GM19239 (cell line): ENCODE measurements around the gene TOR2A.
"Not testable (repeated sequence)": the region's sequence is repeated elsewhere in the genome, so short reads cannot be mapped to it uniquely, and the experiment has no call there.

Experiments used
- DNase-seq: peaks from one replicate; pipeline ENCODE4 v3.0.0; 2011; ENCODE audit warnings: low spot score; ENCODE audit not compliant: insufficient read length
- FAIRE-seq: peaks from 2 replicates; lab custom pipeline; 2011; peaks lifted over from hg19 to GRCh38; lab: Jason Lieb, UNC

Gene TOR2A

DNA sequence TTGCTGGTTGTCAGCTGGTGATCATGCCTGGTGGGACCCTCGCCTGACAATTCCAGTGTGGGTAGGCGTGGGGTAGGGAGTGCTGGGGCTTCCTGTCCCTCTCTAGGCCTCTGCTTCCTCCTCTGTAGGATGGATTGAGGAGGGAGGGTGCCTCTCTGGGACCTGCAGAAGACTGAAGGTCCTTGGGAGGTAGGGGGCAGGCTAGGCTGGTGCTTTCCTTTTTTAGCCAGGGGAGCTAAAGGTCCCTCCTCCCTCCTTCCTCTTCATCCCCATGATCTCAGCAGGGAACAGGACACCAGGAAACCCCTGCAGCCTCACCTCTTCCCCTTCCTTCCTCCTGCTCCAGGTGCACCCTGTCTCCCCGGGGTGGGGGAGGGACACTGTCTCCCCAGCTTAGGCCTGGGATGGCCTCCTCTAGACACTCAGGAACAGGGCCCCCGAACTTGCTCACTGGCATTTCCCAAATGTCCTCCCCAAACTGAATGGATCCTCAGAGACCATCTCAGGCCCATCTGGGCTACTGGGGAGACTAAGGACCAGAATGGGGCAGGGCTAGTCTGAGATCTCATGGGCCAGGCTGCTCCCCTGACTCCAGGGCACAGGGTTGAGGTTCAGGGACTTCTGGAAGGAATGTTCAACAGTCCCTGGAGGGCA, 35.0 kb upstream of the TOR2A start:
- DNase-seq (no peak), FAIRE-seq (no peak)

DNA sequence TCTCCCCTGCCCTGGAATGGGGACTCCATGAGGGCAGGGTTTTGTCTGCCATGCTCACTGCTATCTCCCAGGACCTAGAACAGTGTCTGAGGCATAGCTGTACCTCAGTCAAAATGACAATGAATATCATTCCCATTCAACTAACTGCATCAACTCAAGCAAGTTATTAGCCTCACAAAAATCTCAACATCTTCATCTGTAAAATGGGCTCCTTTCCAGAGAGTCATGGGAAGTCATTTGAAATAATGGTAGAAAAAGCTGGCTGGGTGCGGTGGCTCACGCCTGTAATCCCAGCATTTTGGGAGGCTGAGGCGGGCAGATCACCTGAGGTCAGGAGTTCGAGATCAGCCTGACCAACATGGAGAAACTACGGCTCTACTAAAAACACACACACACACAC, 34.0 kb upstream of the TOR2A start:
- DNase-seq: no peak
- no peak for FAIRE-seq

DNA sequence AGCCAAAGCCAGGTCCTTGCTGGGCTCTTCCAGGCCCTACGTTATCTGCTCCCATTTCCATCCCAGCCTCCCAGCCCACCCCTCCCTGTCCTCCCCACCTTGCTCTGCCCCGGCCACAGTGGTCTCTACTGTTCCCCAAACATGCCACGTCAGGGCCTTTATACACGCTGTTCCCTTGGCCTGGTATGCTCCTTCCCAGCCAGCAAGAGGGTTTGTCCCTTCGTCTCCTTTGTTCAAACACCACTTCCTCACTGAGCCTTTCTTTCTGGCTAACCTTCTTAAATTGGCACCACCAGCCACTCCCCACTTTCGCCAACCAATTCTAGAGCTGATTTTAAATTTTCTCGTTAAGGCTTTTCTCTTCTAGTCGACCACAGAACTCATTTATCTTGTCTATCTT, 33.6 kb upstream of the TOR2A start:
- DNase-seq: no peak
- FAIRE-seq: no peak

DNA sequence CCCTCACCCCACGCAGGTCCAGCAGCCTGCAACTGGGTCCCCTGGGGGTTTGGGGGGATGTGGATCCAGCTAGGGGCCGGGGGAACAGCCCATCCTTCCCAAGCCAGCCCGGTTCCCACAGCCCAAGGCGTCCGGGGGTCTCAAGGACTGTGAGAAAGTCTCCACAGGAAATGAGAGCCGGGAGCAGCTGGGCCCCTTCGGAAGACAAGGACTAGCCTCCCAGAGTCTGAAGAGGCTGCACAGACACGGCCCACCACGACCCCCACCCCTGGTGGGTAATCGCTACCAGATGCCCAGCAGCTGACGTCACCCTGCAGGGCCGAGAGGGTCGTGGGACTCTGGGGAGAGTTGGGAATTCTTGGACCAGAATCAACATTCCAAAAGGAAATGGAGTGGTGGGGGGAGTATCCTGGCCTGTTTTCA, 32.8 kb upstream of the TOR2A start:
- no peak for FAIRE-seq
- DNase-seq: no peak

DNA sequence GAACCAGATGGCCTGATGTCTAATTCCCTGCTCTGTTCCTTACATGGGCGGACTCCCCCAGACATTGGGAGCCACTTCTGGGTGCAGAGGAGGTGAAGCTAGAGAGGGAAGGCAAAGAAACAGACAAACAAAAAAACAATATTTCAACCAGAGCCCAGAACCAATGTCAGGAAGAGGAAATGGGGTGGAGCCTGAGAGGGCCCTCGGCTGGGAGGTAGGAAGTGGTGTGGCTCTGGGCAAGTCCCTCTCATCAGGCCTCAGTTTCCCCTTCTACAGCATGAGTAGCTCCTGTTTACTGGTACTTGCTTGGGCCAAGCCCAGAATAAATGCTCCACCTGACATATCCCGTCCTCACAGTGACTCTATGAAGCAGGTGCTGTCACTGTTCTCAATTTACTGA, 32.3 kb upstream of the TOR2A start:
- DNase-seq: no peak
- no peak for FAIRE-seq

DNA sequence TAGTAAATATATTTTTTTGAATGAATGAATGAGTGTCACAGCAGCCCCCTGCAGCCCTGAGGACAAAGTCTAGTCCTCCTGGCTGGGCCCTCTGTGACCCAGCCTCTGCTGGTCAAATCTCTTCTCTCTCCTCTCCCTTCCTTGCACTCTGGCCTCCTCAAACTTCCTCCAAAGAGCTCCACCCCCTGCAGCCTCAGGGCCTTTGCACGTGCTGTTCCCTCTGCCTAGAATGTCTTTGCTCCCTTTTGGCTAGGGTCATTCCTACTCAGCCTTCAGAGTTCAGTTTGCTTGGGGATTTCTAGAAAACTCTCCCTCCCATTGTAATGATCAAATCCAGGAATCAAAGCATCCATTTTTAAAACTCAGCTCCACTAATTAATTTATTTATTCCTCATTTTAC, 30.3 kb upstream of the TOR2A start:
- FAIRE-seq (no peak), DNase-seq (no peak)

DNA sequence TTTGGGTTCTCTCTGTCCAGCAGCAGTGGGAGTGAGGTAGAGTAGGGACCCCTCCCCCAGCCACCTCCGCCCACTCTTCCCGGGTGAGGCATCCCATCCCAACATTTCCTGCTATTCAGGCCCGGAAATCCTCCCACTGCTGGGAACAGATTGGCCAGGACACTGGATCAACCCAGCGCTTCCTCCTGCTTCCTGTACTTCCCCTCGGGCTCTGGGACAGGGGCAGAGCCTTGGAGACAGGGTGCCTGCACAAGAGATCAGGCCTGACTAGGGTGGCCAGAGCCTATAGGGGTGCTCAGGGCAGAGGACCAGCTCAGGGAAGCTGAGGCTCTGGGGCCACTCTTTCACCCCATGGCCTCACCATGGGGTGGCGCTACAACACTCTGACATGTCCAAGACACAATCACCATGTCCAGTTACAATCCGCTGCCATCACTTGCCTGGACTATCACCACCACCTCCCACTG, 28.9 kb upstream of the TOR2A start:
- no peak for FAIRE-seq
- no peak for DNase-seq

DNA sequence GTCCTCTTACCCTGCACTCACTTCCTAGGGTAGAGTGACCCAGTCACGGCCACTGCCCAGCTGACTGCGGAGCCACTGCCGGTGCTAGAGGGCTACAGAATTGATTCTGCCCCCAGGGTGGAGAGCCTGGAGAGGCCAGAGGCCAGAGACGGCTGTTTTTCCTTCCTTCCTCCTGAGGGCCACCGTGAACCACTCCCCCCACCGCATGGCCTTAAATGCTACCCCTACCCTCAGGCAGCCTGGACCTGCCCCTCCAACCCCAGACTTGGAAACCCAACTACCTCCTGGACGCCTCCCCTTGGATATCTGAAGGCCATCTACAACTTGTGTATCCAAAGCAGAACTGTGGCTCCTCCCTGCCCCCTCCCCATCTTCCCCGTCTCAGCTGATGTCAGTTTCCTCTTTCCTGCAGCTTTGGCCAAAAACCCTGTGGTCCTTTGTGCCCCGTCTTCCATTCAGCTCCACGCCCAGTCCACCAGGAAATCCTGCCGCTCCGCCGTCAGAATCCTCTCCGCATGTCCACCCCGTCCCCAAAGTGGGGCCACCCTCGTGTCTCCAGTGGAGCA, 27.1 kb upstream of the TOR2A start:
- DNase-seq (no peak), FAIRE-seq (no peak)

DNA sequence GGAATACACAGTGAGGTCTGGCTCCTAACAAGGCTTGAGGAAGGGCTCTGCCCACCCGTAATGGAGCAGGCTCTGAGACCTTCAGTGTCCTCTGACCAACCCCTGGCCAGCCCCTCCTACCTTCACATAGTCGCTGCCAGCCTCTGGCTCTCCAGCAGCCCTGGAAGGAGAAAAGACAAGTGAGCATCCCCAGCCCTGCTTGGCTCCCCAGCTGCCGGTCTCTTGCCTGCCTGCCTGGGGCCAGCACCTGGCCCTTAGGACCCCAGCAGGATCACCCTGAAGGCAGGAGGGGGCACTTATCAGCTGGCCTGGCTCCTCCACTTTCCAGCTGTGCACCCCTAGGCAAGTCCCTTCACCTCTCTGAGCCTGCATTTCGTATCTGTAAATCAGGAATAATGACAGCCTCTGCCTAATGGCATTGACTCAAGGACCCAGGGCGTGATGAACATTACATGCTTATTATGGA, 26.4 kb upstream of the TOR2A start:
- DNase-seq (no peak), FAIRE-seq (no peak)

DNA sequence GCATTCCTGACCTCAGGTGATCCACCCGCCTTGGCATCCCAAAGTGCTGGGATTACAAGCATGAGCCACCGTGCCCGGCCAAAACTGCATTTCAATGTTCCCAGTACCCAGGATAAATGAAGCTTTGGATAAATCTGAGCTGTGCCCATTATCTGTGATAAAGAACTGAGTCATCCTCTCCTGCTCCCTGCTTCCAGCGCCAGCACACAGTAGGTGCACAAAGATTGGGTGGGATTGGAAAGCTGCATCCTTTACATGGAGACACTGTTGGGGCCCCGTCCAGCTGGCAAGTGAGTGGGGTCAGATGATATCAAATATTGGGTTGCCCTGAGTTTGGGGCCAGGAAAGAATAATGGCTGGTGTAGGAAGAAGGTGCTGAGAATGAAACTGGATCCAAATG, 26.0 kb upstream of the TOR2A start:
- DNase-seq (no peak), FAIRE-seq (no peak)

DNA sequence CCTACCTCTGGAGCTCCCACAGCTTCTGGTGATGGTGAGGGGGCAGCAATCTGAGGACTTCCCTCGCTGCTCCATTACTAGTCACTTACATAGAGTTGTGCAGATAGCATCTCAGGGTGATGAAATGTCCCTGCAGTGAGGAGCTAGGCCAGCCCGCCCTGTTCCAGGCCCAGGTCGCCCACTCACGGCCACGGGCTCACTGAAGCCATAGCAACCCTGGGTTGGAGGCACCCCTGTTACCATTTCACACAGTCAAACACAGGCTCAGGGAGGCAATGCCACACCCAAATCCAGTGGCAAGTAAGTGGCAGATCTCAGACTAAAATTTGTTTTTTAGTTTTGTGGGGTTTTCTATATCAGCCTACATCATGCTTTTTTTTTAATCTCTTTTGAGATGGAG, 23.7 kb upstream of the TOR2A start:
- no peak for DNase-seq
- FAIRE-seq: no peak

DNA sequence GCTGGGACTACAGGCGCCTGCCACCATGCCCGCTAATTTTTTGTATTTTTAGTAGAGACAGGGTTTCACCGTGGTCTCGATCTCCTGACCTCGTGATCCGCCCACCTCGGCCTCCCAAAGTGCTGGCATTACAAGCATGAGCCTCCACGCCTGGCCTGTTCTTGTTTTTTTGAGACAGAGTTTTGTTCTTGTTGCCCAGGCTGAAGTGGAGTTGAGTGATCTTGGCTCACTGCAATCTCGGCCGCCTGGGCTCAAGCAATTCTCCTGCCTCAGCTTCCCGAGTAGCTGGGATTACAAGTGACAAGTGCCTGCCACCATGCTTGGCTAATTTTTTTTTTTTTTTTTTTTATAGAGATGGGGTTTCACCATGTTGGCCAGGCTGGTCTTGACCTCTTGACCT, 21.7 kb upstream of the TOR2A start:
- not testable (repeated sequence) for FAIRE-seq, DNase-seq

DNA sequence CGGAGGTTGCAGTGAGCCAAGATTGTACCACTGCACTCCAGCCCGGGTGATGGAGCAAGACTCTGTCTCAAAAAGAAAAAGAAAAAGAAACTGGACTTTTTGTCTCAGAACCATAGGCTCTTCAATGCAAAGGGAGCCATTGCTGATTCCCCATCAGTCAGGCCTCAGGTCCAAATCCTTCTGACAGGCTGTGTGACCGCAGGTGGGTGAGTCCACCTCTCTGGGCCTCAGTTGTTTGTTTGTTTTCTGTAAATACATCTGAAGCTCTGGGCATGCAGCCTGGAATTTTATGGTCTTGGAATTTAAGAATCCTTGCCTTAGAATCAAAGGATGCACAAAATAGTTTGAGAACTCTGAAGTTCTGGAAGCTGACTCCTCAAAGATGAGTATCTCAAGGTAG, 21.1 kb upstream of the TOR2A start:
- FAIRE-seq (no peak), DNase-seq (no peak)

DNA sequence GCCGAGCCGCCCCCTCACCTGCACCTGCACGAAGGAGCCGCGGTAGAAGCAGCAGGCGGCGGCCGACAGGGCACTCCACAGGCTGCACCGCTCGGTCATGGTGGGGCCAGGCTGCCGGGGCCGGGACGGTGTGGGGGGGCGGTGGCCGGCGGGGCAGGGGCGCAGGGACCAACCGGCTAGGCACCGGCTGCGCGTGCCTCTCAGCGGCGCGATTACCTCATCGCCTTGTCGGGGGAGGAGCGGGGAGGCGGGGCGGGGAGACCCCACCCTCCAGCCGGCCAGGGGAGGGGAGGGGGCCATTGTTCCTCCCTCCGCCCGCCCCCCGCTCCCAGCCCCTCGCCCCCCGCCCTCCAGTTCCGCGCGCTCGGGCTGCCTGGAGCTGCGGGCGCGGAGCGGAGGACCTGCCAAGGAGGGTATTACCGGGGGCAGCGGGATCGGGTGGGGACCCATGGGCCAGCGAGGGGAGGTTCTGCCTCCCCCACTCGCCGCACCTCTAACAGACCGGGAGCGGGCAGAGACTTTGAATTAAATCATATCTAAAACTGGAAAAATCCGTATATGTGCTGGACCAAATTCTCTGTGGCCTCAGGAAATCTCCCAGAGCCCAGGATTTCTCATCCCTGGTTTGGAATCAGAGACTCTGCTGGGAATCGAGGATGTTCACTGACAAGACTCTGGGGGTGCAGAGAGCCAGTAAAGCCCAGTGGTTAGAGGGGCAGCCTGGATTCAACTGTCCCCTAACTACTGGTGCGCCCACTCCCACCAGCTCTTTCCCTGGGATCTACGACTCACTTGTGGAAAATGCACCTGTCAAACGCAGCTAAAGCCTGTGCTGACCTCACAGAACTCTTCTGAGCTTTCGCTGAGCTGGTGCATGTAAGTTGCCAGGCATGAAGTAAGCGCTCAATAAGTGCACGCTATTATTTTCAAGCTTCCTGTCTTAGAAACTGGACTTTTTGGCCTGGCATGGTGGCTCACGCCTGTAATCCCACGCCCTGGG, 20.3 kb upstream of the TOR2A start:
- FAIRE-seq (no peak), DNase-seq (no peak)

DNA sequence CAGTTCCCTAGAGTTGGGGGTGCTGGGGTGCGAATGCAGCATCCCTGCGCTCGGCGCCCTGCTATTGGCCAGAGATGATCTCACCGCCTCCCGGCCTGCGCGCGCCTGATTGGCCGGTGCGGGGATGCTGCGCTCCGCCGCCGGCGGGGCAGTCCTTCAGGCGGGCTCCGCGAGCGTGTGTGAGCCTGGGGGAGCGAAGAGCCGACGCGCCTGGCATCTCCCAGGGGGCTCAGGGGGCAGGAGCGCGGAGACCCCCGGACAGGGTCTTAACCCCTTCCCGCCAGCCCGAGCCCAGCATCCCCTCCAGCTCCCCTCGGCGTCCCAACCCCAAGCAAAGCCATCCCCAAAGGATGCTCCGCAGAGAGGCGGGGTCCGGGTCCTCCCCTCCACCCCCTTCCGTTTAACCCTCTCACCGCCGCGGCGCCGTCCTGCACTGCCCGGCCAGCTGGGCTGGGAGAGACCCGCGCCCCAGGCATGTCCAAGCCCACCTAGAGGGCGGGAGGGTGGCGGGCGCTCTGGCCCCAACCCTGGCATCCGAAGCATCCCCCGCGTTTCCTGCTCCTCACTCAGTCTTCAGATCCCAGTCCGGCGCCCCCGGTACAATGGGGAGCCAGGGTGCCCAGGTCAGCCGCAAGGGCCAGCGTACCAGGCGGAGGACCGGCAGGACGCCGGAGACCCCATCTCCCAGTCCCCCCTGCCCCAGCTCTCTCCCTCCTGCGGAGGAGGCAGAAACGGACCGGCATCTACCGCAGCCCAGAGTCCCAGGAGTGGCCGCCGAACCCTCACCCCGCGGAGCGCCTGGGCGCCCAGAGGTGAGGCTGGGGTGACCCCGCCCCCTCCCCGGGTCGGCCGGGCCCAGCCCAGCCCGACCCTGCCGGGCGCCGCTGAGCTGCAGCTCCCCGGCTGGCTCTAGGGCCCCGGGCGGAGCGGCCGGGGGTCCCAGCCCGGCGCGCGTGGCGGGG, 19.3 kb upstream of the TOR2A start:
- DNase-seq: no peak

DNA sequence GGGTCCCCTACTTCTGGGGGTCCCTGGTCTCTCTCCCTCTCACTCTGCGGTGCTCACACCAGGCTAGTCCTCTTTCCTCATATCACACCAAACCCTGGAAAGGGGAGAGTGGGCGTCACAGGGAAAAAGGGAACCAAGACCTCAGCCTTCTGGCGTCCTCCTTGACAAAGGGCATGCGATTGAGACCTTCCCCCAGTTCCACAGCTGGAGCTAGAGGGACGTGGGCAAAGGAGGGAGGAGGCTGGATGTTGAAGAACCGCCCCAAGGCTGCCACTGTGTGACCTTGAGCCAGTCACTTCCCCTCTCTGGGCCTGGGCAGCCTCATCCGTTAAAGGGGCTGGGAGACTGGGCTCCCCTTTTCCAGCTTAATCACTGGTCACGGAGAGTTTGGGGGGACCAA, 18.5 kb upstream of the TOR2A start:
- FAIRE-seq (no peak), DNase-seq (no peak)

More for the DNA sequence above, 19.3 kb upstream of the TOR2A start:
- FAIRE-seq: no peak

DNA sequence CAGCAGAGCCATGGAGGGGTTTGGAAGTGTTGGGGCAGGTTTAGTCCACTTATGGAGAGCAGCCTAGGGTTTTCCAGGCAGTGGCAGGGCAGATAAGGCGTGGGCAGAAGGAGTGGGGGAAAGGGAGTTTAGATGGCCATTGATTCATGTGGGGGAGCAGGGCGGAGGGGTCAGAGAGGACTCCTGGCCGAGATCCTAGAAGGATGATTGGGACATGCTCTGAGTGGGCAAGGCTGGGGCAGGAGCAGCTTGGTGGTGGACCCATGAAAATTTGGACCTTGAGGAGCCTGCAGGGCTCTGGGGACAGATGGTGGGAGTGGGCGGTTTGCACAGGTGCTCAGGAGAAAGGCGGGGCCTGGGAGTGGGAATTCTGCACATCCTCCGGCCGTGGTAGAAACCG, 18.1 kb upstream of the TOR2A start:
- no peak for FAIRE-seq
- no peak for DNase-seq

DNA sequence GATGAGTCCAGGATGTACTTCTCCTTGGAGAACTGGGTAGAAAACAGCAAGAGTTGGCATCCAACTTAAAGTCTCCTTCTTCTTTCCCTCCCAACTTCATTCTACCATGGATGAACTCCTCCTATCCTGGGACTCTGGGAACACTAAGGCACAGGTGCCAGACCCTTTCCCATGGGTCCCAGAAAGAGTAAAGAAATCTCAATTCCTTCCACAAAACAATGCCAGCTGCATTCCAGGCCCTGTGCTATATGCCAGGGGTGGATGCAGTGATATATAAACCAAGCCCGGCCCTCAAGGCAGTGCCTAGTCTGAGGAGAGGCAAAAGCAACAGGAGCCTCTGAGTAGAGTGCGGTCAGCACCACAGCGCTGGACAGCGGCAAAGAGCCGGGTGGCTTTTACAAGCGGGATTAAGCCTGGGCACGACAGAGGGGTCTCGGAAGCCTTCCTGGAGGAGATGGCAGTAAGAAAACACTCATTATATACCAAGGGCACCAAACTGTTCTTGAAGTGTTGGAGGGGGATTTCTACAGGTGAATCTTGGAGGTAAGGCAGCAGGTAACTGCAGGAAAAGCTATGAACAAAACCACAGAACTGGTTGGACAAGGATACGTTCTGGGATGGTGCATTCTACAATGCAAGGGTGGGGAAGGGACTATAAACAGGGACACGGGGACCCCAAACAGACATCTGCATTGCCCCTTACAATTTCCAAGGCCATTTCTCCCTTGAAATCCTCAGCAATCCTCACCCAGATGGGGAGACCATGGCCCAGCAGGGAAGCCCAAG, 16.4 kb upstream of the TOR2A start:
- DNase-seq (no peak), FAIRE-seq (no peak)
